NCI-H2107 treated with DMSO at 0.1 percent for 48 hours (cell line): ENCODE data around the gene SLC6A17.
A peak's percentile ranks its signal among the peaks of the same experiment; 100 is the strongest.

Experiments
- DNase-seq: peaks from one replicate; lab custom pipeline; 2025; ENCODE audit not compliant: unreplicated experiment; lab: John Stamatoyannopoulos, UW

SLC6A17 gene

DNA sequence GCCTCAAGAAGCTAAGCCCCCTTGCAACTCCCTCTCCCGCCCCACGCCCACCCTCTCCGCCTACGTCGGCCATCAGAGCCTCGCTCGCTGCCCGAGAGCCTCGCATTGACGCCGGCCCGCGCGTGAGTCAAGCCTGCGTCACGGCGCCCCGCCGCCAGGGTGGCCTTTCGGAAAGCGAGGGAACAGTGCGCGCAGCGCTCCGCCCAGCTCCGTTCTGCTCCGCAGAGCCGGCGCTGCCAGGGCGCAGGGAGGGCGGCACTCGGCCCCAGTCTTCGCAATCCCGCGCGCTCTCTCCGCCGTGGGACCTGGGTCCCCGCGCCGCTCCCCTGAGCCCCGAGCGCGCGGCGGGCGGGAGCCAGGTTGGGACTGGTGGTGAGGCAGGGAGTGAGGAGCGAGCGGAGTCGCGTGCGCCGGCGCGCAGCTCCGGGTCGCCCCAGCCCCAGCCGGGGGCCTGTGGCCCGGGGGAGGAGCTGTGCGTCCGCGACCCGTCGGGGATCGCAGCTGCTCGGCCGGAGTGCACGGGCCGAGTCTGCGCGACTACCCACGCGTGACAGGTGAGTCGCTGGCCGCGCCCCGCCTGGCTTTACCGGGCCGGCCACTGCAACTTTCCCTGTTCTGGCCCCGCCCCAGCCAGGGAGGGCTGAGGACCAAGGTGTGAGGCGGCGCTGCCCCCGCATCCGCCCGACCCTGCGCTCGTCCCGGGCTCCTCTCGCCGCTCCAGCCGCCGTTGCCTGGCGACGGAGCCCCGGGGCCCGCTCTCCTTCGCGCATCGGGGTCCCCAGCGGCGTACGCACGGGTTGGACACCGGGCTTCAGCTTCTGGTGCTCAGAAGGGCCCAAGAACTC is at the start of gene SLC6A17:
SLC6A17 (plus strand) TSS at position 165 of the 845 bp plus-strand sequence. CDS start 16,436 bp downstream, outside the sequence.
- peak; percentile 50 for DNase-seq

DNA sequence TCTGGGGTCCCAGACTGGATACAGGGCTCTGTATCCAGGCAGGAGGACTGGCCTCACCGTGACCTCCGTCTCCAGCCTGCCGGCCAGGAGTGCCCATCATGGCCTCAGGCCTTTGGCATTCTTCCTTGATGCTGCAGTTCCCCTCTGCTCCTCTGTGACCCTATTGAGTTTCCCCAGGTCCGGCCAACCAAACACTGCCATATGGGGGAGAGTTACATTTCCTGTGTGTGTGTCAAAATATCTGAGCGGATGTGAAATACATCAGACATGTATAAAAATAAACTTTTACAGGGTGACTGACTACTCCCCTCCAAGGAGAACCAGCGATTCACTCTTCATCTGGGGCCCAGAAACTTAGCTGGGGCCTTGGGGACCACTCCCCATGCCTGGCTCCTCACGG is 48.2 kb upstream of the SLC6A17 start:
- no peak for DNase-seq

DNA sequence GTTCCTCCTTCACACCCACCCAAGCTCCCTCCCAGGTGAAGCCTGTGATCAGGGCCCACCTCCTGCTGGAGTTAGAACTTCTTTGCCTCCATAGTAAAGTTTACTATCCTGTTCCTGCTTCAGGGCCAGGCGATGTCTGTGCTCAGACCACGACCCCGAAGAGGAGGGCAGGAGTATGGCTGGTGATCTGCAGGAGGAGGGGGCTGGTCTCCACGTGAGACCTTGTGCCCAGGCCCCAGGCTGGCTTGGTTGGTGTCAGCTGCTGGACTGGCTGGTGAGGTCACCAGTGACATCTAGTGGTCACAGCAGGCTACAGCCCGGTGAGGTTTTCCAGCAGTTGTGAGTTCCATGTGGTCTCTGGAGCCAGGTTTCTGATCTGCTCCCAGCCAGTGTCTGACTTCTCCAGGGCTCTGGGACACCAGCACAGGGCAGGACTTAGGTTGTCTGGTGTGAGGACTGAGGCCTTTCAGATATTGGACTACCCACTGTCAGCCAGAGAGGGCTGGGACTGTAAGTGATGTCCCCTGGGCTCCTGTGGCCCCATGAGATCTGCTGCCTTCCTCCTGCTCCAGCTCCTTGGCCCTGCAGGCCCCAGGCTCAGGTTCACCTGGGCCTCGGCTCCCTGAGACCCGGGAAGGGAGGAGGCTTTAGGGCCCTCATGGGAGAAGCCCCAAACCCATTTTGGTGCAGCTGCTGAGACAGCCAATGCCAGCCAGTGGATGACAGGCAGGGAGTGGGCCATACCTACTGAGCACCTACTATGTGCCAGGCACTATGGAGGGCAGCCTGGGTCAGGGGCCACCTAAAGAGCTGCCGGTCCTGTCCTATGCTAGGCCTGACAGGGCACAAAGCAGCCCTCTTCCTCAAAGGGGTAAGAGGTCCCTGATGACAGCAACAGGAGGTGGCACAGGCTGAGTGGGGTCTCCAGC is 44.0 kb upstream of the SLC6A17 start:
- DNase-seq, result peak; percentile 69

DNA sequence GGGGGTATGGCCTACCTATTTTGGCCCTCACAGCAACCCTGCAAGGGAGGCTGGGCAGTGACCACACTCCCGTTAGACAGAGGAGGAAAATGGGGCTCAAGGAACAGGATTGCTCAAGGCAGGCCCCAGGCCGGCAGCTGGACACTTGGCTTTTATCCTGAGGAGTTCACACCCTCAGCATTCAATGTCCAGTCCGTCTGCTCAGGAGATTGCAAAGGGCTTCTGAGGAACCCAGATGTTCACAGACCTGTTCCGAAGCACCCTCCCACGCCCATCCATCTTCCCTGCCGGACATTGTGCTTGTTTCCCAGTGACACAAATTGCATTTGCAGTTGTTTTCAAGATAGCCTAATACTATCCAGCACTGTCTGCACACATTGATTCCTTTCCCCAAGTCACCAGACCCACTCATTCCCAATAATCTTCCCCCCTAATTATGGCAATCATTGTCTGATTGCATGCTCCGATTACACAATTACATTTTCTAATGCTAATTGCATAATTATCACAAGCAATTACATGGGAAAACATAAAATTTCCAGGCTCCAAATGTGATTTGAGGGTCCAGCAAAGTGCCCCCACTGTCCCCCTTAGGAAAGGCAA is 42.3 kb upstream of the SLC6A17 start:
- no peak for DNase-seq

DNA sequence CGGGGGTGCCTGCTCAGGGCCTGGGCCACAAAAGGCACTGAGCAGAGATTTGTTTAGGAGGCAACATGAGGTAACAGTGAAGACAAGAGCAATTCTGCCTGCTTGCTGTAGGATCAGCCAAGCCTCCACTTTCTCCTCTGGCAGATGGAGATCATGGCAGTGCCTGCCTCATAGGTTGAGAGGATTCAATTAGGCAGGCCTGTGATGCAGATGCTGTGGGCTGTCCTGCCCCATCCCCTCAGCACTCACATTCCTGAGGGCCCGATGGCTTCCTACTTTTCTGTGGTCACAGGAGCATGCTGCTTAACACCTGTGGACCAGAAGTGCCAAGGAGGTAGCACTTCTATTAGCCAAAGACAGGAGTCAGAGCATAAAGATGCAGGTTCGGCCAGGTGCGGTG is 39.2 kb upstream of the SLC6A17 start:
- no peak for DNase-seq

DNA sequence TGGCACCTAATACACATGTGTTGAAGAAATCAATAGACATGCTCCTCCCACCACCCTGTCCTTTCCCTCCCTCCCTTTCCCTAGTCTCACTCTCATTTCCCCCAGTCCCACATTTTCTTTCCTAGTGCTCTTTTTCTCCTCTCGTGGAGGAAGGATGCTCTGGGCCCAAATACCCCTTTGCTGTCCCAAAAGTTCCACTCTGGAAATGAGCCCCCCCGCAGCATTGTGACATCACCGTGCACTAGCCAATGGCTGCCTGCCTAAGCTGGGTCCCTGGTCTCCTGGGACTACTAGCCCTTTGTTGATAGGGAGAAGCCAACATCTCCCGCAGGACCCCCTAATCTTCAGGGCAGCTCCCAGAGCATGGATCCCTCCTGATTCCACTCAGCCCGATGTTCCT is 38.2 kb upstream of the SLC6A17 start, which contains the start of gene UBL4B:
UBL4B (plus strand) TSS at position 301 of the 400 bp plus-strand sequence; CDS start at position 393, 92 bp downstream.
- no peak for DNase-seq

DNA sequence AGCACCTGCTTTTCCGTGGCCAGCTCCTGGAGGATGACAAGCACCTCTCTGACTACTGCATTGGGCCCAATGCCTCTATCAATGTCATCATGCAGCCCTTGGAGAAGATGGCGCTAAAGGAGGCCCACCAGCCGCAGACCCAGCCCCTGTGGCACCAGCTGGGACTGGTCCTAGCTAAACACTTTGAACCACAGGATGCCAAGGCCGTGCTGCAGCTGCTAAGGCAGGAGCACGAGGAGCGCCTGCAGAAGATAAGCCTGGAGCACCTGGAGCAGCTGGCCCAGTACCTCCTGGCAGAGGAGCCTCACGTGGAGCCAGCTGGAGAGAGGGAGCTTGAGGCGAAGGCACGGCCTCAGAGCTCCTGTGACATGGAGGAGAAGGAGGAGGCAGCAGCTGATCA is 37.6 kb upstream of the SLC6A17 start:
- DNase-seq, result peak; percentile 41

DNA sequence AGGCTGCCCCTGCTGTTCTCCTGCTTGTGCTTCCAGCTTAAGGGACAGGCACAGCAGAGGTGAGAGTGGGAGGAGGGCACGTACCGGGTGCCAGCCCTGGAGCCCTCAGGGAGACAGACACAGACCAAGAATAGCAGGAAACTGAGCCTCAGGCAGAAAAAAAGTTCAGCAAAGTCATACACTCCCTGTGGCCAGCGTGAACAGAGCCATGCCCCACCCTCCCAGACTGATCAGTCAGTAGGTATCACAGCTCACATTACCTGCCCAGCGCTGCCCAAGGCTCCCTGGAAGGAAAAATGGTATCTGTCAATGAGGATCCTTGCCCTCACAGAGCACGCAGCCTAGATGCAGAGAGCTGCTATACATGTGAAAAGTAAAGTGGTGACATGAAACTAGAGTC is 36.7 kb upstream of the SLC6A17 start:
- no peak for DNase-seq

DNA sequence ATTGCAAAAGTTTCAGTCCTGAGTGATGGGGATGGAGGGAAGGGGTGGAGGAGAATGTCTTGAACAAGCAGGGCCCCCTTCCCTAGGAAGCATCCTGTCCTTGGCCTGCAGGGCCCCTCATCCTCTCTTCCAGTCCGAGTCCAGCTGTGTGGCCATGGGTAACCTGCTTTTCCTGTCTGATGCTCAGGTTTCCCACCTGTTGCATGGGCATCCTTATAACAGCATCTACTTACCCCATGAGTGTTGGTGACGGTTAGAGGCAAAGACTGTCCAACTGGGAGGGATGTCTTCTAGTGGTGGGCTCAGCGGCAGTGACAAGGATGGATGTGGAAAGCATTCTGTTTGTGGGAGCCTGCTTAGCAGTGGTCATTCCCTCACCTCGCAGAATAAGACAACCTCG is 36.1 kb upstream of the SLC6A17 start:
- DNase-seq, result no peak

DNA sequence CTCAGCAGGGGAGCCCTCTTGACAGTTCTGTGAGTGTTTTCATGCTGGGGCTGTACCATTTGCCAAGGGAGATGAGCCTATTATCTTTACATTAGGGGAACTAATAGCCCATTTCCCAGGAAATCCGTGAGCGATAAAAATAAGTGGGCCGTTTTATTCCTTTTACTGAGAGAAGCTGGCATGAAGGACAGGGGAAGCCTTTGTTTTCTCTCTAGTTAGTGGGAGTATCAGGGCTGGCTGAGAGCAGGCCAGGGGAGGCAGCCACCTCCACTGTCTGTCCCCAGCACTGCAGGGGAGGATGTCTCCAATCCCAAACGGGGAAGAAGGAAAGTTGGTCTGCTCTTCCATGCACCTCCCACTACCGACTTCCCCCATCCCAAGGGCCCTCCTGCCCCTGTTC is 35.5 kb upstream of the SLC6A17 start:
- DNase-seq, result peak; percentile 33

DNA sequence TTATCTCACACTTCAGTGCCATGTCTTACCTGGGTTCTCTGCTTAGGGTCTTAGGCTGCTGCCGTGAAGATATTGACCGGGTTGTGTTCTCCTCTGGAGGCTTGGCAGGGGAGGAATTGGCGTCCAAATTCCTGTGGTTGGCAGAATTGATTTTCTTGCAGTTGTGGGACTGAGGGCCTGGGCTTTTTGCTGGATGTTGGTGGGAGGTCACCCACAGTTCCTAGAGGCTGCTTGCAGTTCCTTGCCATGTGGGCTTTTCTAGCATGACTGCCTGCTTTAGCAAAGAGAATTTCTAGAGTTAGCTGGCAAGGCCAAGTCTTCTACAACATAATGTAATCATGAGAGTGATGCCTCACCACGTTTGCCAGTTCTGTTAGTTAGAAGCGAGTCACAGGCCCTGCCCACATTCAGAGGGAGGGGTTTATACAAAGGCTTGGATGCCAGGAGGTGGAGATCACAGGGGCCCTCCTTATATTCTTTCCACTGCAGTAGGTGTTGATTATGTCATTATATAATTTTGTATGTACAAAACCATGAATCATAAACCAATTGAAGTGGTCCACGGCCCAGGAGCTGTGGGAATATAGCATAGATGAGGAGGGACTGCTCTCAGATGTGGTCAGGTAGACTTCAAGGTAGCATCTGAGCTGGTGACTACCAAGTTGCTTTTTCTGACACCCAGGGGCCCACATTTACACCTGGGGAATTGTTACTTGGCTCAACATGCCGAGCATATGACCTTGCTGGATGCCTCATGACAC is 31.5 kb upstream of the SLC6A17 start:
- DNase-seq, result no peak

DNA sequence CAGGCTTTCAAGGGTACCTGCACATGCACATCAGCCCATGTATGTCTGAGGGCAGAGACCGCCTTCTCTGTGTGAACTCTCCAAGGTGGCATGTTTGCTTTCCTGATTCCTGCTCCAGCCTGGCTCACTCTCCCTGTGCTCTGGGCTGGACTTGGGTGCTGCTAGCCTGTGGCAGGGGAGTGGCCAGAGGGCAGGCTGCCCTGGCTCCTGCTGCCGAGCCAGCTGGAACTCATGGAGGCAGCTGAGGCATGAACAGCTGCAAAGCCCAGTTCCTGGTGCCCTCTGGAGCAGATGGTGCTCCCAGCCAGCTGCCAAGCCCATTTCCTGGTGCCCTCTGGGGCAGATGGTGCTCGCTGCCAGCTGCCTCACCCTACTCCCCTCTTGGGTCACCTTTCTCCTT is 30.5 kb upstream of the SLC6A17 start:
- DNase-seq, result no peak

DNA sequence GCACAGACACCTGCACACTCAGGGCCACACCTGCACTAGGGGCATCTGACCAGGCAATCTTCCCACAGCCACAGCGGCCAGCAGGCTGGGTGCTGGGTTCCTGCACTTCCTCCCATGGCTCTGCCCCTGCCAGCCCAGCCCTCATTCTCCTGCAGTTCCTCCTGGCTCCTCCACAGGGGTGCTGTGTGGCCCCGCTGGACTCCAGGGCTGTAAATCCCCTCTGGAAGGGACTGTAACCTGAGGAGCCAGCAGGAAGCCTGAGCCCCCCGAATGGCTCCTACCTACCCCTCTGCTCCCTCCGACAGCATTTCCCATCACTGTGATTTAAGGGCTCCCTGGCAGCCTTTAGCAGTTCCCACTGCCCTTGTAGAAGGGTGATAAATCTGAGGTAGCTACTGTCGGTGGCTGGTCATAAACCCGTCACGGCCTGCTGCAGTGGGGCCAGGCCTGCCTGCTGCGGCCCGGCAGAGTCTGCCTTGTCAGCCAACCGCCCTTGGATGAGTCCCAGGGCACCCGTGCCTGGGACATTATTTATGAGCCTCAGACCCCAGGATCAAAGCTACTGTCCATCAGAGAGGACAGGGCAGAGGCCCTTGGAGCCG is 29.2 kb upstream of the SLC6A17 start:
- DNase-seq, result no peak

DNA sequence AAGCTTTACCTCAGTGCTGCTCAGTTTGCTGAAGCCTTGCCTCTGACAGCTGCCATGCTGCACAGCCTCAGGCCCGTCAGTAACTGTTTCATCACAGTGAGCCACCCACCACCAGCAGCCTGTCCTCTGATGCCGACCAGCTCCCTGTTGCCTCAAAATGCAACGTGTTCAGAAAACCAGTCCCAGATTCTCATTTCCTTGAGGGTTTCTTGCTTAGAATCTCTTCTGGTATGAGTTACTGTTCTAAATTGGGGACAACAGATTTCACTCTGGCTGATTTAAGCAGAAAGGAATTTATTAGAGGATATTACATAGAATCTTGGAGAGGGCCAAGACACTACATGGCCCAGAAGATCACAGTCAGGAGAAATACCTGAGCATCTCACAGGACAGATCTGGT is 27.1 kb upstream of the SLC6A17 start:
- DNase-seq, result no peak

DNA sequence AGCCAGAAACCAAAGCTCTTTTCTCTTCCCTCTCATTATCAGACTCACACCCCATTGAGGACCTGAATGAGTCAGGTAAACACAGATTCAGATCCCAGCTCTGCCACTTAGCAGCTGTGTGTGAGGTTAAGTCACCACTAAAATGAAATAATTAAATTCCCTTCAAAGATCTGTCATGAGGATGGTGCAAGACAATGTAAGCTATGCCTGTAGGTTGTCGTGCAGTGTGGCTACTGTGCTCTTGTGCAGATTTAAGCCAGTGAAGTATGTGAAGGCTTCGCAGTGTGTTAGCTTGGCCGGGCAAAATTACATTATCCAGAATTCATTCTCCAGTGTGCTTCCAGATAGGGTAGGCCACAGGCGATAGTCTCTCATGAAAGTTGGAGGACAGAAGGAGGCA is 24.5 kb upstream of the SLC6A17 start:
- no peak for DNase-seq

DNA sequence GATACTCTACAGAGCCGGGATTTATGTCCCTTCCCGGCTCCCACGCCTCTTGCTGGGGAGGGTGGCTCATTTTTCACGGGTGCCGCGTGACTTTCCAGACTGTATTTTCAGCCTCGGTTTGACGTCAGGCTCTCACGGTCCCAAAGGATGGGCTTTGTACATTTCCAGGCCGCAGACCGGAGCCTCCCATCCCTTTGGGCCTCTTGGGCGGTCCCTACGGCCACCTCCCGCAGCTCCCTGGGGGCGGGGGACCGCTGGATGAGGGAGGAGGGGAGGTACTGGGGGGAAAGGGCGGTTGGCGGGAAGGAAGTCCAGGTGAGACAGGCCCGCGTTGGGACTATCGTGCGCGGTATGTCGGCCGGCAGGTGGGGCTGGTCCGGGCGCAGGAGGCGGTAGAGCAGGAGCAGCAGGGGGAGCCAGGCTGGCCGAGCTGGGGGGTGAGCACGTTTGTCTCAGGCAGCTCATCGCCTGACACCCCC is 20.1 kb upstream of the SLC6A17 start:
- no peak for DNase-seq

DNA sequence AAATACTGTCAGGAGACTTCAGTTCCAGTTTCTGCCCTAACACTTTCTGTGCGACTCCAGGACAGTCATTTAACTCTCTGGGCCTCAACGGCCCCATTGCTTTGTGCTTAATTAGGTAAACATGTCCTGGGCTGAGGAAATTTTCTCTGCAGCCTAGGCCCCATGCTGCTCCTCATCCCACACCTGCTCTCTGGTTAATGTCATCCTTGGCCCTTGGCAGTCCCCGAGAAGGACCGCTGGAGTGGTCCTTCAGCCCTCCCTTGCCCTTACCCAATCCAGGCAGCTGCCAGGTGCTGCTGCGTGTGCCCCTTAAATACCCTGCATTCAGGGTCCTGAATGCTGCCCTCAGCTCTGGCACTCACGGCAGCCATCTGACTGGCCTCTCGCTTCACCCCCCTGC is 19.3 kb upstream of the SLC6A17 start:
- peak; percentile 78 for DNase-seq

DNA sequence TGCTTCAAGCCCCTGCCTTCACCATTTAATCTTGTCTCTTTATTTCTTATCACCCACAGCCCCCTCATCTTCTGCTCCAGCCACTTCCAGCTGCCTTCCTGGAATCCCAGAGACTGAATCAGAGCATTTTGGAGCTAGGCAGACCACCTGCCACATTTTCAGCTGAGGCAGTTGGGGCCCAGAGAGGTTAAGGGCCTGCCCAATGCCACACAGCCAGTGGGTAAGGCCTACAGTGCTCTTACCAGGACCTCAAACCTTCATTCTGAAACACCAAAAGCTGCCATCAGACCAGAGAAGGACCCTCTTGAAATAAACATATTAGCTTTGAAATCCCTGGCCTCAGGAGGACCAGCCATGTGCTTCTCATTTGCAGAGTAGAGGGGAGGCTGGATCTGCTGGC is 17.6 kb upstream of the SLC6A17 start:
- no peak for DNase-seq

DNA sequence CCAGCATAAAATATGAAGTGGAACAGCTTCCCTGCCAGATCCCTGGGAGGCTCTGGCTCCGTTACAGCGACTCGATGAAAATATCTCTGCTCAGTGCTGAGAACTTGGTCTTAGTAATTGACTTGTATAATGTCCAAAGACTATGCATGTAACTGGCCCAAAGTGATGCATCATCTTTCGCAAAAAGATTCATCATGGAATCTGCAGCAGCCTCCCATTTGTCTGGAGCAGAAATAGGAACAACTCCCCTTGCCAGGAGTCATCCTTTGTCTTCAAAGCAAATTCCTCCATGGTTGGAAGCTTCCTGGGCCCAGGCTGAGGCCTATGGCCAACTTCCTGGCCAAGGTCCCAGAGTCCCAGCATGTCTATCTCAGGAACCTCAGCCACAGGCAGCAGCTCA is 16.9 kb upstream of the SLC6A17 start:
- DNase-seq, result no peak

DNA sequence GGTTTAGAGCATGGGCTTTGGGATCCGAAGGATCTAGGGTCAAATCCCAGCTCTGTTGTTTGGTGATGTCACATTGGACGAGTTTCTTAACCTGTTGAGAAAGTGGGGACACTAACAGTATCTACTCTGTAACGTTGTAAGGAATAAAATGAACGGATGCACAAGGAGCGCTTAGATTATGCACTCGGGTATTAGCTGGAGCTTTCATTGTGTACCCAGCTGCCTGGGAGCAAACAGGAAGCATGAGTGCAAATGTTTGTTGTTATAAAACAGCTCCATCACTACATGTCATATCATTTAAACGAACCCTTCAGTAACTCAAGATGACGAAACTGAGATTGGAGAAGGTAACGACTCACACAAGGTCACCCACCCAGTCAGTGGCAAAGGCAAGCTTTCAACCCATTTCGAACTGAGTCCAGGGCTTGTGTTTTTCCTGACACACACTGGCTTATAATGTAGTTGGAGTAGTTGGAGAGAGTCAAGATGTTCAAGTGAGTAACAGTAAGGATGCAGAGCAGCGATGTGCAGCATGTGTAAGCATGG is 16.2 kb upstream of the SLC6A17 start:
- peak; percentile 62 for DNase-seq
